ENCODE results near the gene DNM3.

GRCh38 chr1:172375211-172375631 lies 533.9 kb downstream of the DNM3 start:
- TF ChIP-seq CTCF (IDR thresholded peaks at IDR 0.05) (no peak), POLR2AphosphoS5 (IDR thresholded peaks at IDR 0.05) (no peak)
